Stimulated activated CD8-positive, alpha-beta memory T cell treated with anti-CD3 and anti-CD28 coated beads, Interleukin-7, amount 100 ng/mL, for 24 hours (primary cell): ENCODE data around the gene CNTLN.

Experiments used
- DNase-seq: peaks from one replicate; pipeline ENCODE4 v3.0.0-alpha.2; 2020; ENCODE audit warnings: low read depth

The CNTLN gene, protein sequence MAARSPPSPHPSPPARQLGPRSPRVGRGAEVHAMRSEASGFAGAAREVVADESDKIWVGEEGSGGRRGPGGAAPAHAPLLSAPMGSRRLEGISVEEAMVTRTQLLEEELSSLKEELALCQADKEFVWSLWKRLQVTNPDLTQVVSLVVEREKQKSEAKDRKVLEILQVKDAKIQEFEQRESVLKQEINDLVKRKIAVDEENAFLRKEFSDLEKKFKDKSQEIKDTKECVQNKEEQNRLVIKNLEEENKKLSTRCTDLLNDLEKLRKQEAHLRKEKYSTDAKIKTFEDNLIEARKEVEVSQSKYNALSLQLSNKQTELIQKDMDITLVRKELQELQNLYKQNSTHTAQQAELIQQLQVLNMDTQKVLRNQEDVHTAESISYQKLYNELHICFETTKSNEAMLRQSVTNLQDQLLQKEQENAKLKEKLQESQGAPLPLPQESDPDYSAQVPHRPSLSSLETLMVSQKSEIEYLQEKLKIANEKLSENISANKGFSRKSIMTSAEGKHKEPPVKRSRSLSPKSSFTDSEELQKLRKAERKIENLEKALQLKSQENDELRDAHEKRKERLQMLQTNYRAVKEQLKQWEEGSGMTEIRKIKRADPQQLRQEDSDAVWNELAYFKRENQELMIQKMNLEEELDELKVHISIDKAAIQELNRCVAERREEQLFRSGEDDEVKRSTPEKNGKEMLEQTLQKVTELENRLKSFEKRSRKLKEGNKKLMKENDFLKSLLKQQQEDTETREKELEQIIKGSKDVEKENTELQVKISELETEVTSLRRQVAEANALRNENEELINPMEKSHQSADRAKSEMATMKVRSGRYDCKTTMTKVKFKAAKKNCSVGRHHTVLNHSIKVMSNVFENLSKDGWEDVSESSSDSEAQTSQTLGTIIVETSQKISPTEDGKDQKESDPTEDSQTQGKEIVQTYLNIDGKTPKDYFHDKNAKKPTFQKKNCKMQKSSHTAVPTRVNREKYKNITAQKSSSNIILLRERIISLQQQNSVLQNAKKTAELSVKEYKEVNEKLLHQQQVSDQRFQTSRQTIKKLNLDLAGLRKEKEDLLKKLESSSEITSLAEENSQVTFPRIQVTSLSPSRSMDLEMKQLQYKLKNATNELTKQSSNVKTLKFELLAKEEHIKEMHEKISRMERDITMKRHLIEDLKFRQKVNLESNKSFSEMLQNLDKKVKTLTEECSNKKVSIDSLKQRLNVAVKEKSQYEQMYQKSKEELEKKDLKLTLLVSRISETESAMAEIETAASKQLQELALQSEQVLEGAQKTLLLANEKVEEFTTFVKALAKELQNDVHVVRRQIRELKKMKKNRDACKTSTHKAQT (N-terminal part only)

DNA sequence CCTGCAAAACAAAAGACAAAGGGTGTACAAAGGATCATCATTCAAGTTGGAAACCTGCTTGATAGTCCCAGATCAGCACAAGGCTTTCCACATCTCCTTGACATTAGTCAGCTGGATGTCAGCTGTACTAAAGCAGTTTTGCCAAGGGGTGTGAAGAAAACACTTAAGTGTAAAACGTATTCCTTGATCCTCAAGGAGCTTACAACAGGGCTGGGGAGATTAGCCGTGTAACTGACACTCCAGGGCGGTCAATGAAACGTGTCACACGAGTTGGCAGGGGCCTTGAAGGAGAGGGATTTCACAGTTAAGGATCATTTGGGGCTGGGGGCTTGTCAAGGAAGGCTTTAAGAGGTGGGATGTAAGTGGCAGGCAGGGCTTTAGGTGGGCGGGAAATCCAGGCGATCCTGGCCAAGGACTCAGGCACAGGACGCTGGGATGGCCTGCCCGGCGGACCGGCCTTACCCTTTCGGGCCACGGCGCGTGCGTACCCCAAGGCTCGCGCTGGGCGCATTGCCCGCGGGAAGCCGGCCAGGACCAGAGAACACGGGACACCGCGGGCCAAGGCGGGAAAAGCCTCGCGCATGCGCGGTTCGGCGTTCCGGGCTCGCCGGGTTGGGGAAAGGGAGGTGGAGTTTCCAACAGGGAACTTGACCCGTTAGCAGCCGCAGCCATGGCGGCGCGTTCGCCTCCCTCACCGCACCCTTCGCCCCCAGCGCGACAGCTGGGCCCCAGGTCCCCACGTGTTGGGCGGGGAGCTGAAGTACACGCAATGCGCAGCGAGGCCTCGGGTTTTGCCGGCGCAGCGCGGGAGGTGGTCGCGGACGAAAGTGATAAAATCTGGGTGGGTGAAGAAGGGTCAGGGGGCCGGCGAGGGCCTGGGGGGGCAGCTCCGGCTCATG is at the start of gene CNTLN:
TSS of gene CNTLN (plus strand) at position 645 of the 899 bp plus-strand sequence. CDS start at position 671, 26 bp downstream.
- DNase-seq, result peak; percentile 51

GRCh38 chr9:17088566-17088965 is 46.3 kb upstream of the CNTLN start:
- no peak for DNase-seq

- no peak for DNase-seq
Measured at GRCh38 chr9:17090041-17090440, 44.8 kb upstream of the CNTLN start.

GRCh38 chr9:17116400-17116837 is 18.4 kb upstream of the CNTLN start:
- no peak for DNase-seq

DNA sequence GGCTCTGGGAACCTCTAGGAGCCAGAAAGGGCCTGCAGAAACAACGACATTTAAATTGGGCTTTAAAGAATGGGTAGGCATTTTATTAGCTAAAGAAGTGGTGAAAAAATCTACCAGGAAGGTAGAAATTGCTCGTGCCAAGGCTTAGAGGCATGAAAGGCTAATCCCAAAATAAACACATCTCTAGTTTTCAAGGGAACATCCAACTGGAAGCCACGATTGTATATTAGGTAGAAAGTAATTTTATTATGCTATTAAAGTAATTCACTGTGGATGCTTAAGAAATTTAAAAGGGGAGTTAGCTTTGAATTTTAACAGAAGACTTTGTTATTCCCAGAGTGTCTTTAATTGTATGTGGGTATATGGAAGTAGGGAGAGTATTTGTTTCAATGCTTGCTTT is 17.5 kb upstream of the CNTLN start:
- no peak for DNase-seq

DNA sequence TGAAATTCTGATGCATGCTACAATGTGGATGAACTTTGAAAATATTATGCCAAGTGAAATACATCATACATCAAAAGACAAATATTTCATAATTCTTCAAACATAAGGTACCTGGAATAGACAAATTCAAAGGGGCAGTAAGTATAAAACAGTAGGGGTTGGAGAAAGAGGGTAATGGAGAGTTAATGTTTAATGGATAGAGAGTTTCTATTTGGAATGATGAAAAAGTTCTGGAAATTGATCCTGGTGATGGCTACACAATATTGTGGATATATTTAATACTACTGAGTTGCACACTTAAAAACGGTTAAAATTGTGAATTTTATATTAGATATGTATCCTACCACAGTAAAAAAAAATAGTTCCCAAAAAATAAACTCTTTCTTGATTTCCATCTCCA is 14.6 kb upstream of the CNTLN start:
- no peak for DNase-seq

- no peak for DNase-seq
Measured at GRCh38 chr9:17121264-17121663, 13.6 kb upstream of the CNTLN start.

GRCh38 chr9:17130291-17130690 is 4.5 kb upstream of the CNTLN start:
- no peak for DNase-seq

GRCh38 chr9:17130725-17131124 is 4.1 kb upstream of the CNTLN start:
- DNase-seq, result no peak

- no peak for DNase-seq
Measured at GRCh38 chr9:17131494-17131893, 3.3 kb upstream of the CNTLN start.

GRCh38 chr9:17135295-17136160 is 688 bp downstream of the CNTLN start:
- DNase-seq, result no peak

DNA sequence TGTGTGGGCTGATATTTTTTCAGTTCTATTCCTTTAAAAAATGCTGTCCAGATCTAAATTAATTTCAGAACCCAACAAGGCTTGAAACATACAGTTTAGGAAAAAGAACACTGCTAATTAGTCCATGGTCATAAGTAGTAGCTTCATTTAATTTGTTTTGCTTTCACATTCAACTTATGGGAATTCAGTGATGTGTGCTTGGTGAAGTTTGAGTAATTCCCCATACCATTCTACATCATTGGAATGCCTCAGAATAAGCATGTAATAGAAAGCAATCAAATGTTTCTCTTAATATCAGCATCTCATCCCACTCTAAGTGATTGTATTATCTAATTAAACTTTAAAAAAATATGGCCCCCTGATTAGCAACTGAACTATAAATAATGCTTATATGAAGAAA is 2.7 kb downstream of the CNTLN start:
- DNase-seq, result no peak

DNA sequence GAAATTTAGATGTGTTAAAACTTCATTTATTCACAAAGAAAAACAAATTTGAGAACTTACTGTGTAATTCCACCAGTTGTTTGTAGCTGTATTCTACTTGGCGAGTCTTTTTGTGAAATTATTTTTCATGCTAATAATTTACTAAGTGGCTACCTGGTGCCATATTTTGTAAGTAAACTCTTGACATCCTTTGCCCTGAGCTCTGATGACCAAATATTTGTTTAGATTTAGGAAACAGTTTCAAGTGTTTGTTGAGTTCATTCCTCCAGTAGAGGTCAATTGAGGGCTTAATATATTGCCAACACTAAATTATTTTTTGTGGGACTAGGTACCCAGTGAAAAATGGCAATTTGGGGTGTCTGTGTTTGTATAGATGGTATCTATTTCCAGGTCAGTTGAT is 3.7 kb downstream of the CNTLN start:
- no peak for DNase-seq

- DNase-seq, result no peak
Measured at GRCh38 chr9:17140418-17140817, 5.6 kb downstream of the CNTLN start.

DNA sequence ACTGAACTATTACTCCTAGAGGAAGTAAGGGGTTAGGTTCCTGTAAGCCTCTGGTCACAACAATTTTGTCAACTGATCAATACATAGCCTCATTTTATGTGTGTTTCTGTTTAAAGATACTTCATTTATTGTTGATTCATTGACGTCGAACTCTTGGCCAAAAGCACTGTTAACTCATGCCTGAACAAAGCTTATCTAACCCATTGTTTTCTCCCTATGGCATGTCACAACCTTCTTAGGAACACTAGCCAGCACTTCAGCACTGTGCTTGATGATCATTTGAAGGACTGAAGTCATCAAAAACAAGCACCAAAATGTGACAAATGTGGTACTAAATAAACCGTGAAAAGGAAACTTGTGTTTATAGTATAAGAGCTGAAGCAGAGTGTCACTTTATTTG is 13.5 kb downstream of the CNTLN start:
- no peak for DNase-seq

- DNase-seq, result no peak
Measured at GRCh38 chr9:17159469-17159868, 24.6 kb downstream of the CNTLN start.

DNA sequence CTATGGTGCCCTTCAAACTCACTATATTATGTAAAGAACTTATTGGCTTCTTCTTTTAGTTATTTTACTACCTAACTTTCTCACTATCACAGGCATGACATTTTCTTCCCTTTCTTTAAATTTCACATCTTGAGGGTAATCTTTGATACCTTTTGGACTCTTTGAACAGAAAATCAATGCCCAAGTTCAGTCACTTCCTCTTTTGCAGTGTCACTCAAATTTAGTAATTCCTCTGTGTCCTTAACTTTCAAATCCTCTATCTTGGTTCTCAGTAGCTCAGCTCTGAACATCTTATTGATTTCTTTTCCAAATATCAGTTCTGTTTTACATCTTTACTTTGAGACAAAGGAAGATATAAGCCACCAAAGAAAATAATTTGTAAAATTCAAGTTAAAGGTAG is 25.5 kb downstream of the CNTLN start:
- no peak for DNase-seq

DNA sequence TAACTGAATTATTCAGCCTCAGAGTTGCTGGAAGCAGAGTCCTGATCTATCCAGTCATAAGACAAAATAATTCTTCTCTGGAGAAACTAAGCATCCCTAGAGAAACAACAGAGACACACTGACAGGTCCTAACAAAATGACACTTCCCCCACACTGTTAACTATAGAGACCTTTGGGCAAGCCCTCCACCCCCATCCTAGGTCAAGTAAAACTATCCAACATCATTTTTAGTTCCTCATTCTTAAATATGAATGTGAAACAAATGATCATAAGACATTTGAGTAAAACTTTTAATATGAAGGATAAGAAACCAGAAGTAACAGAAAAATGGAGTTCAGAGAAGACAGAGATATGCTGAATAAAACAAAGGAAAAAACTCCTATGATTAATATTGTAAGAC is 30.9 kb downstream of the CNTLN start:
- DNase-seq, result no peak

DNA sequence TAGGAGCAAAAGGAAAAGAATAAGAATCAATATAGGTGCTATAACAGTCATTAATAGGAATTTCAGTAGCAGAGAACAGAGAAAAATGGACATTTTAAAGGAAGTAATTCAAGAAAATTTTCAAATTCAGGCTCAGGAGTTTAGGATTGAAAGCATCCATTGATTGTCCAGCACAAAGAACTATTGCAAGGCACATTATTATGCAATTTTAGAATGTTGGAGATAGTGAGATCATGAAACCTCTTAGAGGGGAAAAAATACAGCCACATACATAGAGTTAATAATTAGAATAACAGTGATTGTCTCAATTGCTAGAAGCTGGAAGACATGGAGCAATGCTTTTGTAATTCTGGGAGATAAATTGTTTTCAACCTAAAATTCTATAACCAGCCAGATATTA is 31.5 kb downstream of the CNTLN start:
- DNase-seq, result no peak
